Measurements from ENCODE around the gene SOX2.
A peak's percentile ranks its signal among the peaks of the same experiment; 100 is the strongest.

The SOX2 gene

DNA sequence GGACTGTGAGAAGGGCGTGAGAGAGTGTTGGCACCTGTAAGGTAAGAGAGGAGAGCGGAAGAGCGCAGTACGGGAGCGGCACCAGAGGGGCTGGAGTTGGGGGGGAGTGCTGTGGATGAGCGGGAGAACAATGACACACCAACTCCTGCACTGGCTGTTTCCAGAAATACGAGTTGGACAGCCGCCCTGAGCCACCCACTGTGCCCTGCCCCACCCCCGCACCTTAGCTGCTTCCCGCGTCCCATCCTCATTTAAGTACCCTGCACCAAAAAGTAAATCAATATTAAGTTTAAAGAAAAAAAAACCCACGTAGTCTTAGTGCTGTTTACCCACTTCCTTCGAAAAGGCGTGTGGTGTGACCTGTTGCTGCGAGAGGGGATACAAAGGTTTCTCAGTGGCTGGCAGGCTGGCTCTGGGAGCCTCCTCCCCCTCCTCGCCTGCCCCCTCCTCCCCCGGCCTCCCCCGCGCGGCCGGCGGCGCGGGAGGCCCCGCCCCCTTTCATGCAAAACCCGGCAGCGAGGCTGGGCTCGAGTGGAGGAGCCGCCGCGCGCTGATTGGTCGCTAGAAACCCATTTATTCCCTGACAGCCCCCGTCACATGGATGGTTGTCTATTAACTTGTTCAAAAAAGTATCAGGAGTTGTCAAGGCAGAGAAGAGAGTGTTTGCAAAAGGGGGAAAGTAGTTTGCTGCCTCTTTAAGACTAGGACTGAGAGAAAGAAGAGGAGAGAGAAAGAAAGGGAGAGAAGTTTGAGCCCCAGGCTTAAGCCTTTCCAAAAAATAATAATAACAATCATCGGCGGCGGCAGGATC, at the start of gene SOX2:
SOX2 (plus strand) TSS at position 601 of the 811 bp plus-strand sequence. CDS start 436 bp downstream, outside the sequence.
- DNase-seq: no peak

DNA sequence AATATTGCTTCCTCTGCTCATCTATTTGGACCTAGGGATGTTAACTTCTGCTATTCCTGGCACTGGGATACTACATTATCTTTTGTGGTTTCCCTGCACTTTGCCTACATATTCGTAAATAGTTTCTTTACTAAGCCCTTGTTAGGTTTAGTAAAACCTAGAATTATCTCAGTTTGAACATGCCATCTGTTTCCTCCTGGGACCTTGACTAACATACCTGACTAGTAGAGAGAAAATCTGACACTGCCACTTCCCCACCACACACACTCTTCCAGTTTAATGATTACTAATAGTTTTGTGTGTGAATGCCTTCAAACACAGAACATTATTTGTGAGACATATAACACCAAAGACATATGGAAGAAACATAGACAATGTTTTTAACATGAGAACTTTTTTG, 28.2 kb upstream of the SOX2 start:
- DNase-seq: no peak

DNA sequence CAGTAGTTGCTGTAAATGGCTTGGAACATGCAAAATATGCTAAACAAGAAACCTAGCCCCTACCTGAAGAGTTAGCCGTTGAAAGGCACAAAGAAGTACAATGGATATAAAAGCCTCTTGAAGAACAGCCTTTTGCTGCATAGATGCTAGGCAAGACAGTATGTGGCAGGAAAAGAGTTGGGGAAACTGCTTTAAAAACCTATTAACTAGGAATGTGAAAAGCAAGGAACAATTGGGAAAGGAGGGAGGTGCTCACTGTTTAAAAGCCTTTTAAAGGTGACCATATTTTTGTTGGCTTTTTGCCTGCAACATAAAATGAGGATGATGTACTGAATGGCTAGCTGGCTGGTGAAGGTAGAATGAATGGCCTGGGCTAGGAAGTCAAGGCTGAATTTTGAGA, 24.5 kb upstream of the SOX2 start:
- no peak for DNase-seq

DNA sequence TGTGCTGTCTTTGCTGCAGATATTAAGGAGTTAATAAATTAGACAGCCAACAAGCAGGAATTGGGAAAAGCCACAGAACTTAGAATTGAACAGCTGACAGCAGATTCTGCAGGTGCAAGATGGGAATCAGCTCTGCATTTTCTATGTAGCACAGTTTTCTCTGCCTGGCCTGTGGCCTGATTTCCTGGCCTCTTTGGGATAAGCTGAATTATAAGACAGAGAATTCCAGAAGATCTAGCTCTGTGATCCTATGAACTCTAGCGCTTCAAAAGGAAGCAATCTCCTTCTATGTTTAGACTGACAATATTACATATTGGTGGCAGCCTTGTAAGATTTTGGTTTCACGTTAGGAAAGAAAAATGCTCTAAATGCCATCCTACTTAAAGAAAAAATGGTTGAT, 24.0 kb upstream of the SOX2 start:
- DNase-seq: no peak

DNA sequence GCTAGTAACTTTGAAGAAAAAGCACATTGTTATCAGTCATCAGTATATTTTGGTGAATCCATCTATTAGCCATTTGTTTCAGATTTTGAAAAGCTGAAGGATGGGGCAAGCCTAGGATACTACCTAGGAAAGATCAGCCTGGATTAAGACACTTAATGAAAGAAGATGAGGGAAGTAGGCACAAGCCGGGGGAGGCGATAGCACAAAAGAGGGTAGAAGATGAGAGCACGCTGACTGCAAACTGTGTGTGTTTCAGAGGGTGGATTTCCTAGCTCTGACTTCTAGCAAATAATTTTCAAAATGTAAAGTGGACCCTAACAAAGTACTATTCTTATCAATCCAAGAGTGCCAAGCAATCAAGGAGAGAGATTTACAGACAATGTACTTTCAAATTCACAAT, 22.2 kb upstream of the SOX2 start:
- DNase-seq: no peak

DNA sequence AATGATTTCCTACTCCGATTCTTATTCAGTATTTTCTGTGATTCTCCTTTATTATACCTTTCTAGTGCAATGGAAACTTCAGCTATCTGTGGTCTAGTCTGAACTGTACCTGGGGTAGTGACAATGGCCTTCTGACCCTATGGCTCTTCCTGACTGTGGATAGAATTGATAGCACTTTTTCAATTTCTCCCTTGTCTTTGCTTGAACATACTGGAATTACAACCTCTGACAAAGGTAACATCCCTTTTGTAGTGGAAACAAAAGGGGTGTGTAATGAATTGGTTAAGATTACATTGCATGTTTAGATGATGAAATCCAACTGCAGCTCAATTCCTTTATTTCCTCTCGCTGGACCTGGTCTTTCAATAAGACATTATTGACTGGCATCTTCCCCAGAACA, 21.0 kb upstream of the SOX2 start:
- DNase-seq: no peak

DNA sequence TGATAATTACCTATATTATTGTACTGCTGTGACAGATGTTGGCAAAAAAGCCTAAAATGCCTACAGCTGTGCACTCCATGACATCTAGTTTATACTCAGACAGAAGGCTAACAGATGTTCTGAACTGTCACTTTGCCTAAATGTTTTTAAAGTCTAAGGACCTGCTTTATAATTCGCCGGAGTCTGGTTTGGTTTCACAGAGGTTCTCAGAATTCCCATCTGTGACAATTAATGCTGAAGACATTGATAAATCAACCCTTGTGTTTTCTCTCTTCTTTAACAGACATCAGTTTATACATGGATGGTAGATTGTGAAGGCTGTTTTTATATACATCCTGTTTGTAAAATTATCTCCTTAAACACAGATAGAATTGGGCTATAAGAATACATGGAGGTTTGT, 19.8 kb upstream of the SOX2 start:
- no peak for DNase-seq

DNA sequence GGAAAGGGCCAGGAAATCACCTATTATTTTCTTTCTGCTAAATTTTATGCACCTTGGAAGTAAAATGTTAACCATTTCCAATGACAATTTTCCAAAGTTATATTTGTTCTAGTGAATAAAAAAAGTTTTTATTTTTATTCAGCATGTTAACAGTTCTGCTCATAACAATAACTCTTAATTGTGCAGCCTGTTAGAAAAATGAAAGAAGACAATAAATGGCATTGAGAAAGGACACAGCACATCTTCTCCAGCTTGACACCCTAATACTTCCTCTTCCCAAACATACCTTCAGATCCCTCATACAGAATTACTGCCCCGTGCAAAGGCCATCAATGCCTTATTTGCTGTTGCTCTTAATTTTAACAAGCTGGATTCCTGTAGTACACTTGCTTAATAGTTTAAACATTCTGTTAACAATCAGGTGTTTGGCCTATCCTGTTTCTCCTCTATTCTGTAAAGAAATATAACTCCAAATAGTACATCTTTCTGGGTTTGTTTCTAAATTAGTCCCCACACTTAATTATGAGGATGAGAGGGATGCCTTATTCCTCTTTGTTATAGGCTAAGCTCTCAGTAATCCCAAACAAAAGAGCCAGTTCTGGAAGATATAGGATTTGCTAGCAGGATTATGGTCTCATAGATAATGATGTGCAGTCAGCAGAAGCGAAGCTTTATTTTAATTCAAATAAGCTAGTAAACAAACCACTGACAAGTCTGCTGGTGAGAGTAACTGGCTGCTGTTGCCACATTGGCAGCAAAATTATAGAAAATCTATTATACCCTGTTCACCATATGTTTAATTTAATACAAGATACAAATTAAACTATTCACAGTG, 19.2 kb upstream of the SOX2 start:
- DNase-seq: no peak

DNA sequence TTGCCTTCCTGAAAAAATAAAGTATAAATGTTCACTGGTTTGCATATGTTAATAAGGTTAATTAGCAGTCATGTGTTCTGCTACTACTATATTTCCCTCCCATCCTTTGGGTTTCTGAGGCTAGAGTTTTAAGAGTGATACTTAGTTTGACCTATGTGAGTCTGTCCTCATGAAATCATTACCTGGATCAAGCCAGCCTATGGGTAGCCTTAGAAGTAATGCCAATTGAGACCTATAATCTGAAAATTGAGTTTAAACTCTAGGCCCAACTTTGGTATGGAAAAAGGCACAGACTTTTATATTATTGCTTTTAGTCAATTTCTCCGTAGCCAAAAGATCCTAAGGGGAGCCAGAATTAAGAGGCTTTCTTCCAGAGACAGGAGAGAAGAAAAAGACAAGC, 18.4 kb upstream of the SOX2 start:
- DNase-seq: no peak

DNA sequence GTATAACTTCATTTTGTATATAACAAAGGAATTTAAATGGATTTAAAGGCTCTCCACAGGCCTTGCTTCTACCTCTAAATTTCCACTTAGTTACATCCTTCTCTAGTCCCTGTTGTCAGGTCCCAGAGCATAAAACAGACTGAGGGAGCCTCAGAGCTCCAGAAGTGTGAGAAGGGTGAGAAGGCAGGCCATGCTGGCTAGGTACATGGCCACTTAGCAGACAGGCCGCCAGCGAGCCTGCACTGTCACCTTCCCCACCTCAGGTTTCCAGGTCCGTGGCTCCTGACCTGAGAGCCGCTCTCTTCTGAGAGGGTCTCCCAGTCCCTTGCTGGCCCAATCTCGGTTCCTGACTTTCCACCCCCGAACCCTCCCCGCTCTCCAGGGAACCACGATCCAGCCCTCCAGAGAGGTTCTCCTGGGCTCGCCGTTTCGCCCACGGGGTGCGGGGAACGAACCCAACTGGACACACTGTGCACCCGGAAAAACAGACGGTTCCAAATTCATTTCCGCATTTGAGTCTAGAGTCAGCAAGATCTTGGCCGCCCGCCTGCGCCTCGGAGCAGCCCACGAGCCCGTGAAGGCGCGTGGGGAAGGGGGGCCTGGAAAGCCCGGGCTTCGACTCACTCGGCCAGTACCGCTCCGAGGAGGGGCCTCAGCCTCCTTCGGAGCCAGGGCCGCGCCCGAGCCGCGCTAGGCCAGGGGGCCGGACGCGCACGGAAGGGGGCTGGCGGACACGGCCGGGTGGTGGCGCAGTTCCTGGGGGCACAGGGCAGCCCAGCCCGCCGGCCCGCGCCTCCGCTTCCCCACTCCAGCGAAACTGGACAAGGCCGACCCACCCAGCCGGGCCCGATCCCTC, 16.7 kb upstream of the SOX2 start:
- no peak for DNase-seq

DNA sequence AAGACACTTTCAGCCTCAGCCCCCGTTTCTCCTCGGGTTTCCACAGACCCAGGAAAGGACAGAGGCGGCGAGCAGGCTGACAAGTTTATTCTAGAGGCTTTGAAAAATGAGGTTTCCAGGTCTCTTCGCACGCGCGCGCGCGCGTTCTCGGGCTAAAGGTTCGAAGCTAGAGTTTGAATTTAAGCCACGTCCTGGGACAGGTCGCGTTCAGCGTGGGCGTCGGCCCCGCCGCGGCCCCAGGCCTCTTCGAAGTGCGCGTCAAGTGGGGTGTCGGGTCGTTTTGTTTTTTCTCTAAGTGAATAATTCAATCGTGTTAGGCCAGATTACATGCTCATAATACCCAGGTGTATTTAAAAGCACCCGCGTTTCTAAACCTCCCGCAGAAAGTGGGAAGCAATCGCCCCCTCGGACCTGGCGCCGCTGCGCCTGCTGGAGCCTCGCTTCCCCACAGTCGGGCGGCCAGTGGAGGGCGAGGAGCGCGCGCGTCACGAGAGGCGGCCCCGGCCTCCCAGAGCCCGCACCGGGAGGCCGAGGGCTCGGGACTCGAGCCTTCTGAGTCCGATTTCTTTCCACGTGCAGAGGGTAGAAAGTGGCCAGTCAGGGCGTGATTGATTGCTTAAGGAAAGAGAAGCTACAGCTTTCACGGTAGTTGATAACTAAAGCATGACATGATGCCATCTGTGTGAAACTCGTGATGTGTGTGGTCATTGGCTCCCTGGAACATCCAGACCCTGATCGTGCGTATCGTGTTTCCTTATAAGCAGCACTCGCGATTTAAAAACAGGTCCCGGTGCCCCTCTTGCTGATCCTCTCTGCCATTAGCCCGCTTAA, 15.8 kb upstream of the SOX2 start:
- no peak for DNase-seq

DNA sequence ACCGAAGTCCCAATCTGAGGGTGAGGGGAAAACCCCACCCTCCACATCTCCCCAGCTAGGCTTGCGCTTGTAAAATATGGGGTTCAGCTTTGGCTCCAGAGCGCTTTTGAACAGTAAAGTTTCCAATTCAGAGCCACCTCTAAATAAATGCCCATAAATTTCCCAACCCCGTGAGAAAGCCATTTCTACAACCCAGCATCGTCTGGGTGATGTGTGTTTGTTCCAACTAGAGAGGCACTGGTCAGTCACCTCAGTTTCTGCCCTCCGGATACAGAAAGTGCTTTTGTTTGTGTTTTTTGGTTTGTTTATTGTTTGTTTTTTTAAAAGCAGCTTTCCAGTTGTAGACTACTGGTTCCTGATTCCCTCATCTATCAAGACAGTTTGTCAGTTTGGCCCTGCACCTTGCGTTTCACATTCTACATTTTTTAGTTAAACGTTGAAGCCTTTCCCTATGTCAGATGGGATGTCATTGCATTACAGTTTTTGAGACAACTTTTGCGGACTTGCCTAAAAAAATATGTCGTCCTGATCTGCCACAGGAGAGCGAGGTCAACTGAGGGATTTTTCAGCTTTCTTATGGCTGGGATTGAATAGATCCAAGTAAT, 15.0 kb upstream of the SOX2 start:
- no peak for DNase-seq

DNA sequence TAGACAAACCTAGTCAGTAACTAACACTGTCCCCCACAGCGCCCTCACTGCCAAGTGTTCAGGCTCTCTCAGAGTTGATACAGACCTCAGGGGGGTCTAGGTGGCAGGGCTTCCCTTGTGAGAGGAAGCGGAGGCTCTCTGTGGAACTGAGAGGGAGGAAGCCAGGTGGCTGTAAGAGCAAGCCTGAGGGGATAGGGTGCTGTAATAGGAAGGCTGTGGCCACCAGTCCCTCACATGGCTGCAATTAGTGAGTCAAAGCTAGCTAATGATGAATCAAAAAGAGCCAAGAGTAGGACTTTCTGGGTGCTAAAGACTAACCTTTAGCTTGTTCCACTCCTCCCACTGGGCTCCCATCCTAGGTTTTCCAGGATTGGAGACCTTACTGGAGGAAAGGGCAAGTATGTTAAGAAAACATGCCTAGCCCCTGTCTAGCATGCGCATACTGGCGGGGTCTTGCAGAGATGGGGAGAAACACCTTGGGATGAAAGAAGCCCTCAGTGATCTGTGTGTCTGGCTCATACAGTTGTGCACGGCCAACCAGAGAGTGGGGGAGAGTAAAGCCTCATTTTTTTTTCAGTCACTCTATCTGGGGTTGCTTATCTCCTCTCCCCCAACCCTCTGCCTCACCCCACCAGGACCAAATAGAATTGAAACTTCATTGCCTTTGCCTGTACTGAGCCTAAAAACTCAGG, 13.3 kb upstream of the SOX2 start:
- no peak for DNase-seq

DNA sequence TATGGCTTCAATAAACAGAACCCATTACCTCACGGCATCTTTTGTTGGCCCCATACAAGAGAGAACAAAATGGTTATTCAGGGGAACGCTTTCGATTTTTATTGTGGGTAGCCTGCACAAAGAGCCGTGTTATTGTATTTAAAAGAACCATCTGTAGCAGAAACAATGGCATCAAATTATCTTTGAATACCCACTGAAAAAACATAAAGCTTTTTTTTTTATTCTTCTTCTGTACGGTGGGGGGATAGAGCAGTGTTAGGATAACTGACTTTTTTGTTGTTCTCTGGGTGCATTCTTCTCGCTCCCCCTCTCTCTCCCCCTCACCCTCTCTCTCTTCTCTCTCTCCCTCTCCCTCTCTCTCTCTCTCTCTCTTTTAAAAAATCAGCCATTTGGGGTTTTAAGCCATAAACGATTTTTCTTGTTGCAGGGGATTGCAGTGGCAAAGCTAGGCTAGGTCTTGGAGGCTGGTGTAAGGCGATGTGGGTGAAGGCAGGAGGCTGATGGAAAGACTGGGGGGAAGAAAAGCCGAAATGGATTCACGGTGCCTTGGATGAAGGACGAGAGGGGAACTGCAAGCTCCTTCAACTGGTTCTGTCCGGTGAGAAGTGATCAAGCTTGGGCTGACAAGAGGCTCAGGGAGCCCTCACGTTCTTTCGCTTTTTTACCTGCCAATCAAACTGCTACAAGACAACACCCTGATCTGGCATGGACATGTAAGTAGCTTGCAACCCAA, 12.4 kb upstream of the SOX2 start:
- no peak for DNase-seq

DNA sequence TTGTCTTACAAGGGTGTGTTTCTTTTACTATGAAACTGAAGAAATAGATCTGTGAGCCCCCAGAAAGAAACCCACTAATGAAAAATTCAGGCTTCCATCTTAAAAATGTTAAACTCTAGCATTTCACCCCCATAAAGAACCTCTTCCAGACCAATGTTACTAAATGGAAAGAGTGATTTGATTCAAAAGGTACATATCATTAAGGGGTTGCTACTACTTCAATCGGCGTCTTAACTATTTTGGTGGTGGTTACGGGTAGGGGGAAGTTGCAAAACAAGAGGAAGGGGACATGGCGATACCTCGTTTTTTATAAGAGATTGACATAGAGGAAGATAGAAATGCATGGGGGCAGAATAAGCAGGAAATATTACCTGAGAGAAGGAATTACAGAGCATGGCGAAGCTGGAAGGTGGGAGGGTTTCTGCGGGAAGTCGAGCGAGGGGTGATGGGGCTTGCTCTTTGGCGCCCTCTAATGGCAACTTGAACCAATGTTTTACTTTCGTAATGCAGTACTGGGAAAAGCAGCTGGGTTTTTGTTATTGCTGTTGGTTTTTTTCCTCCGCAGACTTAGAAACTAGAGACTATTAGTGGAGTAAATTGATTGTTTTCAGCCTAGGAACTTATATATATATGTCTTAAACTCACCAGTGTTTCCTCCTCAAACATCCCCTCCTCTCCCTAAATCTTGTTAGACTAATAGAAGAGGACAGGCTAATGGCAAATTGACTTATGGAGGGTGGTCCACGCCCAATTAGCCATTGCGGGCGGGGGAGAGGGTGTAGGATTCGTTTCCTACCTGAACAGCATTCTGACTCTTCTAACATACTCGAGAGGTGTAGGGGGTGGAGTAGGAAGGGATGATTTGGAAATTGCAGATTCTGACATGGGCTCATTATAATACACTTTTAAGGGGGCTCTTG, 11.3 kb upstream of the SOX2 start:
- peak; percentile 32 for DNase-seq

DNA sequence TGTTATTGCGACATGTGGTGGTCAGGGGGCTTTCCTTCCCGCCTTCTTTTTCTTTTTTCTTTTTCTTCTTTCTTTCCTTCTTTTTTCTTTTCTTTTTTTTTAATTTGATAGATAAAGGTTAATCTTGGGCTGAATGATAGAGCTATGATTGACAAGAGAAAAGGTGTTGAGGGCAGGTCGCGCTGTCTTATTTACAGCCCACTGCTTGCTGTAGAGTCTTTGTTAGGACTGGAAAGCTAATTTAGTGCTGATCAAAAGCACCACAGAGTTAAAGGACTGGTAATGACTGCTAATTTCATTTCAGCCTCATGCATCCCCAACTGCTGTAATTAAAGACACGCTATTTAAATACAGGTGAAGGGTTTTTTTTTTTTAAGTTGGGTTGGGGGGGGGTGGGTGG, 10.6 kb upstream of the SOX2 start:
- no peak for DNase-seq

DNA sequence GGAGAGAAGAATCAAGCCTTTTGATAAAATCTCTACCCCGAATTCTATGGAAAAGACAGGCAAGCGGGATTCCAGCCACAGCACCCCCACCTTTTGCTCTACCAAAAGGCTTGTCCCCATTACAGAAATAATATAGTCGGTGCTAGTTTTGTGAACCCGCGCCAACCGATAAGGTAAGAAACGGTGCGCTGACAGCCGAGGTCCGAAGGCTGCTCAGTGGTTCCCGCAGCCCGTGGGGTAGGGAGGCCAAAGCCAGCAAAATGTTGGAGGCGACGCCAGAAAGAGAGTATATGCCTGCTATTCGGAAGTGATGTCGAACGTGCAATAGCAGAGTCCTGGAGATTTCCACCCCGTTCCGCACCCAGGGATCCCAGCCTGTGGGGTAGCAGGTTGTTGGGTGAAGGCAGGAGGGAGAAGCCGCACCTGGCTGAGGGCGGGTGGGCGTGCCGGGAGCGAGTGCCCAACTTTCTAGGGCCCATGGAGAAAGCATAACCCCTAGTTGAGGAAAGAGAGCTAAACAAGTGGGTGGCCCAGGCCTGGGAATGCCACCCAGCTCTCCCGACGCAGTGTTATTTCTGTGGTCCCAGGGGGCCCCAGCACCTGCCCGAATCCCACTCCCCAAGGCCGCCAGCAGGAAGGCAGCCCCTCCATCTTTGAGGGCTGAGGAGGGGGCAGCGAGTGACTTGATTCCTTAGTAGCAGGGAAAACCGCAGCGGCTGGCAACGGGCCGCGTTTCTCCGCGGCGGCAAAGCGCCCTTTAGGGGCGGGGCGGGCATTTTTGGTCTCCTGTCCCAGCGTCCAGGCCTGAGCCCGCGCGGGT, 7.9 kb upstream of the SOX2 start:
- no peak for DNase-seq

DNA sequence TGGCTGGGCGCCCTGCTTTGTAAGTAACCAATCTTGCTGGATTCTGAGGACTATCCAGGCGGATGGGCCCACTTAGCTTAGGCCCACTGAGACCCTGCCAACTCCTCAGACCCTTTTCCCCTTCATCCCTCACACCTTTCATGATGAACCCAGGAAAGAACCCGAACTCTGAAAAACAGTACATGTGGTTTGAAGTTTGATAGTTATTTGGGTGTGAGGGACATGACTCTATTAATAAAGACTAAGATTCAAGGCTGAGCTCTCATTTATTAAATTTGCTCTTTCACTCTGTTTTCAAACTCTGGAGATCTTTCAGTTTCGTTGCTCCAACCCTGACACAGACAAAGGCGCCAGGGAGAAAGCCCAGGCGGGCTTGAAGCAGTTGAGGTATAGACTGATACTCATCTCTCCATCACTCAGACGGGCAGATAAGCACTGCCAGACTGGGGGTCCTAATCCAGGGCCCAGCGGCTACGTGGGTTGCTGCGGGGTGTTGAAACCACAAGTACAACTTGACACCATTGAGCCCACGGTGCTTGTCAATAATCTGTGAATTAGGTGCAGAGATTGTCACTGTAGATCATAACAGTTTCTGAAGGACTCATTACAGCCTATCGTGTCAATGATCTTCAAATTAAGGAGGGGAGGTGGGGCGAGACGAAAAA, 7.2 kb upstream of the SOX2 start:
- no peak for DNase-seq

Measured in GF-D8 (cell line).